HepG2 (cell line): ENCODE measurements around the gene CASKIN2. TPM values are rescaled to one million over a fixed set of nuclear protein-coding genes. Genes with fewer than 3 reads are reported as not detected.
A peak's percentile ranks its signal among the peaks of the same experiment; 100 is the strongest.

Source experiments
- BRCA1 ChIP-seq: sonication (generic); formaldehyde crosslinking; IDR thresholded peaks from 2 replicates; pipeline ENCODE4 v1.4.0; 2020; ENCODE audit warnings: missing genetic modification reagents
- DNMT3B ChIP-seq: conservative IDR thresholded peaks from 2 replicates; pipeline ENCODE4 v1.6.1; 2016; ENCODE audit warnings: missing biosample characterization, control low read depth
- JARID2 ChIP-seq: sonication (generic); formaldehyde crosslinking; IDR thresholded peaks from 2 replicates; pipeline ENCODE4 v1.8.1; 2023; ENCODE audit warnings: missing genetic modification reagents, inconsistent platforms; ENCODE audit not compliant: insufficient replicate concordance
- MEIS1 ChIP-seq: sonication (generic); formaldehyde crosslinking; IDR thresholded peaks from 2 replicates; pipeline ENCODE4 v1.9.0; 2021; ENCODE audit warnings: mild to moderate bottlenecking, missing genetic modification reagents, moderate library complexity, borderline replicate concordance
- ONECUT2 ChIP-seq: sonication (generic); formaldehyde crosslinking; IDR thresholded peaks from 2 replicates; pipeline ENCODE4 v1.4.0; 2020; ENCODE audit warnings: missing genetic modification reagents
- RBM39 ChIP-seq: fragments of 200-400 bp; formaldehyde crosslinking; IDR thresholded peaks from one replicate; pipeline ENCODE4 v1.6.1; 2018; ENCODE audit warnings: antibody characterized with exemption, mild to moderate bottlenecking, low read depth, low read length; ENCODE audit not compliant: poor library complexity, severe bottlenecking
- REL ChIP-seq: sonication (generic); formaldehyde crosslinking; conservative IDR thresholded peaks from 2 replicates; pipeline ENCODE4 v1.8.0; 2022; ENCODE audit warnings: mild to moderate bottlenecking, missing genetic modification reagents, moderate library complexity
- SP4 ChIP-seq: sonication (generic); formaldehyde crosslinking; IDR thresholded peaks from 2 replicates; pipeline ENCODE4 v1.8.1; 2023; ENCODE audit warnings: mild to moderate bottlenecking, missing genetic modification reagents
- TP53 ChIP-seq: sonication (generic); formaldehyde crosslinking; conservative IDR thresholded peaks from 2 replicates; pipeline ENCODE4 v1.4.0; 2020; ENCODE audit warnings: missing genetic modification reagents
- ZNF24 ChIP-seq: fragments of 450-650 bp; IDR thresholded peaks from 2 replicates; pipeline ENCODE4 v1.6.1; 2017; ENCODE audit warnings: antibody characterized with exemption, mild to moderate bottlenecking
- ZNF275 ChIP-seq: sonication (generic); formaldehyde crosslinking; IDR thresholded peaks from 2 replicates; pipeline ENCODE4 v1.8.0; 2022; ENCODE audit warnings: missing genetic modification reagents, mild to moderate bottlenecking, inconsistent platforms, borderline replicate concordance
- ZNF317 ChIP-seq: sonication (generic); formaldehyde crosslinking; IDR thresholded peaks from 2 replicates; pipeline ENCODE4 v1.5.0; 2020; ENCODE audit warnings: mild to moderate bottlenecking, missing genetic modification reagents
- ZNF362 ChIP-seq: sonication (generic); formaldehyde crosslinking; IDR thresholded peaks from 2 replicates; pipeline ENCODE4 v1.4.0; 2020; ENCODE audit warnings: missing genetic modification reagents, mild to moderate bottlenecking, borderline replicate concordance
- ZNF468 ChIP-seq: sonication (generic); formaldehyde crosslinking; IDR thresholded peaks from 2 replicates; pipeline ENCODE4 v1.8.0; 2022; ENCODE audit warnings: mild to moderate bottlenecking, moderate library complexity, missing genetic modification reagents
- ZNF510 ChIP-seq: sonication (generic); formaldehyde crosslinking; IDR thresholded peaks from 2 replicates; pipeline ENCODE4 v1.4.0; 2020; ENCODE audit warnings: low read depth, mild to moderate bottlenecking, missing genetic modification reagents
- ZNF589 ChIP-seq: sonication (generic); formaldehyde crosslinking; conservative IDR thresholded peaks from 2 replicates; pipeline ENCODE4 v1.8.0; 2022; ENCODE audit warnings: mild to moderate bottlenecking, moderate library complexity, missing genetic modification reagents
- ZNF615 ChIP-seq: sonication (generic); formaldehyde crosslinking; IDR thresholded peaks from 2 replicates; pipeline ENCODE4 v1.5.0; 2020; ENCODE audit warnings: mild to moderate bottlenecking, missing genetic modification reagents, borderline replicate concordance
- ZNF646 ChIP-seq: sonication (generic); formaldehyde crosslinking; IDR thresholded peaks from 2 replicates; pipeline ENCODE4 v1.9.0; 2021; ENCODE audit warnings: mild to moderate bottlenecking, missing genetic modification reagents
- ZNF674 ChIP-seq: sonication (generic); formaldehyde crosslinking; IDR thresholded peaks from 2 replicates; pipeline ENCODE4 v1.5.0; 2020; ENCODE audit warnings: low read depth, mild to moderate bottlenecking, missing genetic modification reagents
- polyA plus RNA-seq, 8 experiments: library from polyadenylated mRNA; depleted of rRNA in 3 of 8; stranded (reverse) in 7 of 8; unstranded in 1 of 8; fragments of >200 nt; fragmentation: Illumina TruSeq in 4 of 8; extraction: Trizol in 4 of 8; gene quantifications; 2 replicates each; pipeline versions ENCODE4 v1.2.1 to v1.2.3, GENCODE V29; 2011 to 2016; ENCODE audit warnings: low read depth in 4 of 8, missing spikeins in 1 of 8, mixed read lengths in 1 of 8; ENCODE audit not compliant: insufficient read depth in 1 of 8
- total RNA-seq, 5 experiments: library from RNA; depleted of rRNA; stranded (reverse); fragments of >200 nt; fragmentation: Illumina TruSeq; extraction: Trizol; gene quantifications; 2 replicates each; pipeline ENCODE4 v1.2.3, GENCODE V29; 2016; ENCODE audit warnings: low read depth in 1 of 5

Gene CASKIN2
- total and polyA plus RNA-seq, 2 of the 13 experiments (the other 11 are each of a cell fraction or from before 2014, with no cell fraction given) = 5.2 to 7.8 TPM

DNA sequence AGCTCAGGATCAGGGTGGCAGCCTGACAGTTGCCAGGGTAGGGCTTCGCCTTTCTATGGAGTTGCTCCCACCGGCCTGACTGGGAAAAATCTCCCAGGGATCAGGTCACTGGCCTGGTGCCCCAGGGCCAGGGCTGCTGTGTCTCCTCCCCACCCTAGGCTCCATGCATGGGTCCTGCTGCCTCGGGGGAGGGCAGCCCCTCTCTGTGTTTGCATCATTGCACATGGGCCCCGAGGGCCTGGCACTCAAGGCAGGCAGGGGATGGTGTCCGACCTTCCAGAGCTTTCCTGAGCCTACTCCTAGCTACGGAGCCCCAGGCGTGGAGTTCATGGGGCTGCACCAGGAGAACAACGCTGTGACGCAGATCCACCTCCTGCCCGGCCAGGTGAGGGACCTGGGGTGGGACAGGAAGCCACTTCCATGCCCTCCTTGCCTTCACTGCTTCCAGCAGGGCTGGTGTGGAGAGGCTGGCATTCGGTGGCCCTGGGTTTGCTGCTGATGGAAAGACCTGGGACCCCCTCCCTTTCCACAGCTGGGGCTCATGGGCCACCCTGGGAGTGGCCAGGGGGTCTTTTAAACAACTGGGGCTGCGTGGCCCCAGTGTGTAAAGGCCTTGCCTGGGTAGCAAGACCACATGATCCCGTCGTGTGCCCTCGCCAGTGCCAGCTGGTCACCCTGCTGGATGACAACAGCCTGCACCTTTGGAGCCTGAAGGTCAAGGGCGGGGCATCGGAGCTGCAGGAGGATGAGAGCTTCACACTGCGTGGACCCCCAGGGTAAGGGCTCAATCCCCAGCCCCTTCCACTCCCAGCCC is 42.7 kb upstream of the CASKIN2 start (continued):
- TF ChIP-seq MEIS1 (CRISPR knock-in tag) (peak; percentile 62), ZNF589 (CRISPR knock-in tag) (no peak), ZNF615 (CRISPR knock-in tag) (no peak; the same call in 1 of the 2 replicates), ZNF646 (CRISPR knock-in tag) (no peak), ZNF674 (no peak), REL (CRISPR knock-in tag) (no peak), SP4 (CRISPR knock-in tag) (peak; percentile 10; the same call in 1 of the 2 replicates), ZNF510 (CRISPR knock-in tag) (peak; percentile 76; the same call in 1 of the 2 replicates), ZNF24 (no peak), BRCA1 (CRISPR knock-in tag) (no peak), ZNF362 (CRISPR knock-in tag) (peak; percentile 79; the same call in 1 of the 2 replicates), JARID2 (CRISPR knock-in tag) (no peak), ONECUT2 (CRISPR knock-in tag) (no peak), ZNF275 (CRISPR knock-in tag) (no peak; the same call in 1 of the 2 replicates), ZNF317 (peak; percentile 35), ZNF468 (CRISPR knock-in tag) (0 out of 2 replicates have a peak, but pooled peaks have one; percentile 24), TP53 (CRISPR knock-in tag) (0 out of 2 replicates have a peak, but pooled peaks have one; percentile 9), RBM39 (no peak), DNMT3B (no peak)
